ENCODE measurements around the gene RAB27A. TPM values are rescaled to one million over a fixed set of nuclear protein-coding genes. Genes with fewer than 3 reads are reported as not detected.

The RAB27A gene
- total and polyA plus RNA-seq, 2 of the 8 experiments (the other 6 are each of a cell fraction or from before 2014, with no cell fraction given) = 2.3 to 6.5 TPM

DNA sequence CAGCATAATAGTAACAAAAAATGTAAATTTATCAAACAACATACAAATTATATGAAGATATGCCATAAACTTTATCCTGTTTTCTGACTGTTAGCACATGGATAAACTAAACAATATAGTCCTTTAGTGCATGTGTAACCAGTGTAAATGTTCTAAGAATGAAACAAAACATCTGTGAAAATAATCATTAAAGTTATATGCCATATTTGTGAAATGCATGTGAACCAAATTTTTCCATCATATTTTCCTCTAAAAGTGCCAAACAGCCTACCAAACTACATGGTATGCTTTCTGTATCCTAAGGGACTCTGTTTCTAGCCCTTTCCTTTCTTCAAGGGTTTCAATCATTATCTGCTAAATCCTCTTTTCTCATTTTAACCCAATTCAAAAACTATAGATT, 69.0 kb downstream of the RAB27A start:
- Histone ChIP-seq H3K4me2 (ENCODE audit: insufficient read depth in 1 of 2, low read depth in 2 of 2, low read length in 2 of 2) (no peak overlapping the region), H3K27me3 (replicated peaks in 1 of 4; ENCODE audit: control insufficient read depth in 3 of 4, extremely low read depth in 1 of 4, insufficient read depth in 3 of 4, low read length in 3 of 4) (no peaks in the 10 kb centered on the region), H3K79me2 (ENCODE audit: control insufficient read depth in 1 of 2, insufficient read depth in 2 of 2, low read length in 2 of 2) (no peaks in the 10 kb centered on the region), H3K18ac (ENCODE audit: extremely low read depth, low read length) (no peak overlapping the region), H3K4ac (replicated peaks; ENCODE audit: insufficient read length, low read depth, low read length) (no peak overlapping the region), H4K5ac (ENCODE audit: insufficient read length, low read depth, low read length) (no peak overlapping the region), H2BK20ac (ENCODE audit: low read length) (no peak overlapping the region), H2BK12ac (ENCODE audit: low read depth, low read length) (no peak overlapping the region), H2BK120ac (replicated peaks; ENCODE audit: low read depth, low read length) (no peak overlapping the region), H3K36me3 (ENCODE audit: control insufficient read depth in 2 of 4, insufficient read depth in 4 of 4, low read length in 3 of 4) (no peaks in the 10 kb centered on the region), H3K23ac (ENCODE audit: insufficient read length) (no peak overlapping the region), H2BK15ac (ENCODE audit: low read length) (no peak overlapping the region), H3K23me2 (ENCODE audit: low read depth, low read length) (no peaks in the 10 kb centered on the region), H4K91ac (replicated peaks; ENCODE audit: insufficient read length, low read length) (no peak overlapping the region), H2AK5ac (ENCODE audit: low read depth, low read length) (no peak overlapping the region), H2BK5ac (ENCODE audit: low read depth, low read length) (no peak overlapping the region), H3K4me1 (replicated peaks in 1 of 4; ENCODE audit: control insufficient read depth in 3 of 4, insufficient read depth in 4 of 4, low read length in 3 of 4) (no peaks in the 10 kb centered on the region), H3K9me3 (ENCODE audit: insufficient read depth in 2 of 2, low read depth in 1 of 2, low read length in 1 of 2) (no peaks in the 10 kb centered on the region), H3K79me1 (ENCODE audit: low read depth, low read length) (no peaks in the 10 kb centered on the region), H3K4me3 (ENCODE audit: extremely low read depth in 1 of 4, insufficient read depth in 2 of 4, low read depth in 3 of 4, low read length in 4 of 4) (no peak overlapping the region), H3K9ac (replicated peaks in 1 of 4; ENCODE audit: extremely low read depth in 1 of 4, low read depth in 3 of 4, low read length in 3 of 4) (no peak overlapping the region), H3K56ac (replicated peaks; ENCODE audit: insufficient read length, low read depth, low read length) (no peak overlapping the region), H2AFZ (ENCODE audit: low read length) (no peak overlapping the region), H4K8ac (ENCODE audit: extremely low read depth, insufficient read depth, low read length) (no peak overlapping the region), H4K20me1 (replicated peaks in 1 of 2; ENCODE audit: control insufficient read depth in 1 of 2, insufficient read depth in 2 of 2, low read length in 2 of 2) (no peaks in the 10 kb centered on the region), H3K27ac (ENCODE audit: low read depth, low read length) (no peak overlapping the region), H3K14ac (ENCODE audit: insufficient read length) (no peak overlapping the region)
- DNase-seq (ENCODE audit: low read depth in 1 of 2, low spot score in 2 of 2) = no peak
- POLR2A ChIA-PET (ENCODE audit: partially characterized antibody) = no interaction called here
- FAIRE-seq = no peak
- TF ChIP-seq, protein P1, sequence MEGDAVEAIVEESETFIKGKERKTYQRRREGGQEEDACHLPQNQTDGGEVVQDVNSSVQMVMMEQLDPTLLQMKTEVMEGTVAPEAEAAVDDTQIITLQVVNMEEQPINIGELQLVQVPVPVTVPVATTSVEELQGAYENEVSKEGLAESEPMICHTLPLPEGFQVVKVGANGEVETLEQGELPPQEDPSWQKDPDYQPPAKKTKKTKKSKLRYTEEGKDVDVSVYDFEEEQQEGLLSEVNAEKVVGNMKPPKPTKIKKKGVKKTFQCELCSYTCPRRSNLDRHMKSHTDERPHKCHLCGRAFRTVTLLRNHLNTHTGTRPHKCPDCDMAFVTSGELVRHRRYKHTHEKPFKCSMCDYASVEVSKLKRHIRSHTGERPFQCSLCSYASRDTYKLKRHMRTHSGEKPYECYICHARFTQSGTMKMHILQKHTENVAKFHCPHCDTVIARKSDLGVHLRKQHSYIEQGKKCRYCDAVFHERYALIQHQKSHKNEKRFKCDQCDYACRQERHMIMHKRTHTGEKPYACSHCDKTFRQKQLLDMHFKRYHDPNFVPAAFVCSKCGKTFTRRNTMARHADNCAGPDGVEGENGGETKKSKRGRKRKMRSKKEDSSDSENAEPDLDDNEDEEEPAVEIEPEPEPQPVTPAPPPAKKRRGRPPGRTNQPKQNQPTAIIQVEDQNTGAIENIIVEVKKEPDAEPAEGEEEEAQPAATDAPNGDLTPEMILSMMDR (IDR thresholded peaks at IDR 0.05; ENCODE audit: control extremely low read depth in 1 of 3, insufficient read depth in 1 of 3, low read depth in 1 of 3, low read length in 3 of 3) = no peak
- TF ChIP-seq FOSL1 (IDR thresholded peaks at IDR 0.05; ENCODE audit: insufficient read depth, low read depth, low read length) = no peak
- TF ChIP-seq KDM5A (IDR thresholded peaks at IDR 0.05; ENCODE audit: low read length) = no peak
- TF ChIP-seq GTF2F1 (IDR thresholded peaks at IDR 0.05; ENCODE audit: borderline replicate concordance, low read depth, low read length) = no peak
- CTCF ChIA-PET (ENCODE audit: partially characterized antibody) = interaction anchor here (0.5 to 2.1 kb wide), 3 partner anchors 67 to 407 kb away, joined by 4 to 7 read pairs (median 4); no protein-coding TSS in a partner anchor
